HTERT RPE-1 (cell line): ENCODE results near the gene TMEM115.
"Not testable (repeated sequence)": the region's sequence is repeated elsewhere in the genome, so short reads cannot be mapped to it uniquely, and the experiment has no call there.

Experiments used
- in situ Hi-C: fragments of 300-500 bp; cut with MboI; formaldehyde crosslinking; loops from 4 replicates; pipeline ENCODE4 v1.14.3; 2020; ENCODE audit warnings: low sequenced_read_pairs

TMEM115 gene

DNA sequence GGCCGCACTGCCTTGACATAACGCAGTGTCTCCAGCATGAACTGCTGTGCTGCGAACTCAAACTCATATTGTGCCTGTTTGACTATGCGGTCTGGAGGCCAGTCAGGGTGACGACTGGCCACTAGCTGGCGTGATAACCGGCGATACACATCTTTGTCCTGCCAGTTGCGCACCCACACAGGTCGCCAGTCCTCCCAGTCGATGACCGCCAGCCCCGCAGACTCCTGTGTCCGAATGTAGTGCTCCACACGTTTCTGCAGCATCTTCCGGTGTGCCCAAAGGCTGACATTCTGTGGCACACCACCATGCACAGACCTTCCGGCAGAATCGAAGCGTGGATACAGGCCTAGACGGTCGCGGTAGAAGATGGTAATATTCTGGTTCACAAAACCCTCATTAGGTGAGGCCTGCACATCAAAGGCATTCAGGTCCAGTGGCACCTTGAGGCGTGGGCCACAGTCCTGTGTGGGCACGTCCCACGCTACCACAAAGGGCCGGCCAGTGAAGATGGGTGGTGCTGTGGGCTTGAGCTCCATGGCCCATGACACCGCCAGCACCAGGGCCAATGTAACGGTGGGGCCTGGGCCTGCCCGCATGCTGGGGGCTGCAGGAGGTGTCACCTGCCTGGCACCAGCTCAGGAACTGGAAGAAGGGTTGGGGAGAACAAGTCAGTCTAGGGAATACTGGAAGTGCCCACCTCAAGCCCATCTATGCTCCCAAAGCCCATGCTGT is 39.3 kb downstream of the TMEM115 start:
- in situ Hi-C loops = no loop called here

DNA sequence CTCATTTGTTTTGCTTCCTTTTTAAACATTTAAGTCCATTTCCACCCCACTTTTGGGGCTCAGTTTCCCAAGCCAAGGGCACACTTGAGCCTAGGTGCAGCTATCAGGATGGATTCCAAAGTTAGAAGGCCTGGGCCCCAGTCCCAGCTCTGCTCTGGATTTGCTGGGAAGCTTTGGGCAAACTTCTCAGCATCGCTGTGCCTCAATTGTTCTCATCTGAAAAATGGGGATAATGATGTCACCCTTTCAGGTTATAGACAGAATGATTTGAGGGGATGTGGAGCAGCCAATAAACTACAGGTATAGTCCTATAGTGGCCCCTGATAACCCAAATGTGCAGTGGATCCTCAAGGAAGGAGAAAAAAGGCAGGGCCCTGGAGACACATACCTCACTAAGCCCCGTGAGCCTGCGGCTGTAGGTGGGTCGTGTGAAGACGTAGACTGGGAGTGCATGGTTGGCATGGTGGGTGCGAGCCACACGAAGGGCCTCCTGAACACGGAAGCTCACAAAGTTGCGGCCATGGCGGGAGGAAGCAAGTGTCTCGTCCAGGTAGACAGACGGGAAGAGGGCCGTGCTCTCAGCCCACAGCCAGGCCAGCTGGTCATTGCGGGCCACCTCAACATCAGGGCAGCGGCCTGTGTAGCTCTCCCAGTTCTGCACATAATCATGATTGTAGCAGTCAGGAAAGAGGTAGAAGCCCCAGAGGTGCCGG is 40.0 kb downstream of the TMEM115 start:
- in situ Hi-C loops = no loop called here

DNA sequence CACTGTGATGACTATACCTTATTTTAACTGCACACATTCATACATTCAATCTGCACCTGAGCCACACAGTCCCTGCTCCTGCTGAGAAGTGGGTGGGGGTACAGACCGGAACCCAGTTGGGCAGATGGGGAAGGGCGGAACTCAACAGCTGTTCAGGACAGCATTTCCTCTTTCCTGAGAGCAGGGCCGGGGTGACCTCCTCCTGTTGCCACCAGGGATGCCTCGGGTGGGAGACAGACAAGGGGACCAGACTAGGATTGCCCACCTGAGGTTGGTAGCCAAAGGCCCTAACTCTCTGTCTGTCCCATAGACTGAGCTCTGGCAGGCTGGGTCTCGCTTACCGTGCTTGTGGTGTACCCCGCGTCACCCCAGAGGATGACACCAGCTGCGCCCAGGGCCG is 40.7 kb downstream of the TMEM115 start:
- in situ Hi-C loops = no loop called here

DNA sequence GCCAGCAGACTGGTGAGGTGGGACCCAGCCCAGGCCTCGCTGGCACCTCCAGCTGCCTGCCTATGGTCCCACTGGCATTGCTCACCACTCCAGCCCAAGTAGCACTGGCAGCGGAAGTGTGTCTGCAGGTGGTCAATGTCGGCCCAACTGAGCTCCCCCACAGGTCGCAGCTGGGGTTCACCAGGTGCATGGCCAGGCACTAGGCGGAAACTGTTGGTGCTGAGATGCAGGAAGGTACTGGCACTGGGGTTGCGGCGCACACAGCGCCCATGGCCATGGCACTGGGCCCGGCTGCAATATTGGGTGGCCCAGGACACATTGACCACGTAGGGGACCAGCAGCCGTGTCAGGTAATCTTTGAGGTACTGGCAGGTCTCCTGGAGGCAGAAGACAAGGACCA is 41.2 kb downstream of the TMEM115 start:
- in situ Hi-C loops = no loop called here

DNA sequence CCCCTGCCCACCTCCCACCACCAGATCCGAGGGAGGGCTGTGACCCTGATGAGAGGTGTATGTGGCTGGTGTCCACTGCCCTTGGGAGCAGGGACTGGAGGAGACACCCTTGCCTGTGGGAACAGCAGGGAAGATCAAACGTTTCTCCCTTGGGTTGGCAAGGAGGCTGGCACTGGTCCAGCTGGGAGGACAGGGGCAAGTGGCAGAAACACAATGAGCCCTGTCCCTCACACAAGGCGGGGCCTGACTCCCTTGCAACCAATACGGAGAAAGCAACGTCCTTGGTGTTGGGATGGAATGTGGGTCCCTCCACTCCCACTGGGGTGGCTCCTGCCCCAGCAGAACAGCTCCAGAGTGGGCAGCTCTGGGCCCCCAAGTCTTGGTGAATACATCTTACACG is 42.0 kb downstream of the TMEM115 start:
- in situ Hi-C loops = no loop called here

DNA sequence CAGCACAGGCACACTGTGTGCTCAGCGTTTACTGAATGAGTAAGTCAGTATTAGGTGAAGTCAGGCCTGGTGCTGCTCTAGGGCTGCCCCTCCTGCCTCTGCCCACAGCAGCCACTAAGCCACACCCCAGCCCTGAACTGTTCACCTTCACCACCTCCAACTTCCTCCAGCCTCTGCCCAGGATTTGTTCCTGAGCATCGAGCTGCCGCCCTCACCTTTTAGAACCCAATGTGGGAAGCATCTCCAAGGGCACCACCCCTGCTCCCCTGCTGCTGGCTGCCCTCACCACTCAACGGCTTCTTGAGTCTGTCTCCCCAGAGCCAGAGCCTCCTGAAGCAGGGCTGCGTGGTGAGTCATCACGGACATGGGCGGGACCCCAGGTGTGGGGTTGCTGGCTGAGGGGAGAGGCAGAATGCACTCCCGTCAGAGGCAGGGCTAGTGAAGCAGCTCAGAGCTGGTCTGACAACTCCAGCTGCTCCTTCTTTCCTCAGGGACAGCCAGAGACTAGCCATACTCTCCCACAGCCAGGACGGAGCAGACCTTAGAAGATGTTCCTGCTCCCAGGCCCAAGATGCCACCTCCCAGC is 42.6 kb downstream of the TMEM115 start:
- in situ Hi-C loops = no loop called here

DNA sequence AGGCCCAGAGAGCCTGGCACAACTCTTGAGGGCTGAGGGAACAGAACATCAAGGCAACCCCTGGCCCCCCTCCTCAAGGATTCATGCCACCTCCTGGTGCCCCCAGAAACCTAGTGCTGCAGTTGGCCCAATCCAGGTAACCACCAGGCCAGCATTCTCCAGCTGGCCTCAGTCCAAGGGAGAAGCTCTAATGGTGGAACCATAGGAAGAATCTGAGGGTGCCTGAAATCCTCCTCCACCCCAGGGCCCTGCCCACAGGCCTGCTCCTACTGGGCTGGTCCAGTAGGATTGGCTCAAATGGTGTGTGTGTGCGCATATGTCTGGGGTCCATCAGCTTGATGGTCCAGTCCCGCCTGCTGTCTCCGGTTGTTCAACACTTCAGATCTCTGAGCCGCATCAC is 44.5 kb downstream of the TMEM115 start:
- in situ Hi-C loops = no loop called here

DNA sequence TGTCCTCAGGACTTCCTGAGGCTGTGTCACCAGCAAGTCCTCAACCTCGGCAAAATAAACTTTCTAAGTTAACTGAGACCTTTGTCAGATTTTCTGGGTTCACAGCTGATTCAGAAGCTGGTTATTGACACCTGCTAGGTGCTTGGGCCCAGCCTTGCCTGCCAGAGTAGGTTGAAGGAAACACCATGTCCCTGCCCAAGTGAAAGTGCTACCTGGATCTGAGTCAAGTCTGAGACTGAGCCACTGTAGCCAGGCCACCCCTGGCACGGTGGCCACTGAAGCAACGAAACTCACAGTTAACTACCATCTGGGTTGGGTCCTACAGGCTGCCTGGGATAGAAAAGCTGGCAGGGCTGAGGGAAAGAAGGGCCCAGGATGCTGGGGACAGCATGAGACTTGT is 45.0 kb downstream of the TMEM115 start:
- in situ Hi-C loops = no loop called here

DNA sequence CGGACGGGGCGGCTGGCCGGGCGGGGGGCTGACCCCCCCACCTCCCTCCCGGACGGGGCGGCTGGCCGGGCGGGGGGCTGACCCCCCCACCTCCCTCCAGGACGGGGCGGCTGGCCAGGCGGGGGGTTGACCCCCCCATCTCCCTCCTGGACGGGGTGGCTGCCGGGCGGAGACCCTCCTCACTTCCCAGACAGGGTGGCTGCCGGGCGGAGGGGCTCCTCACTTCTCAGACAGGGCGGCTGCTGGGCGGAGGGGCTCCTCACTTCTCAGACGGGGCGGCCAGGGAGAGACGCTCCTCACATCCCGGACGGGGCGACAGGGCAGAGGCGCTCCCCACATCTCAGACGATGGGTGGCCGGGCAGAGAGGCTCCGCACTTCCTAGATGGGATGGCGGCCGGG is 47.3 kb downstream of the TMEM115 start:
- in situ Hi-C loops = not testable (repeated sequence)
